GM23338 (cell line): ENCODE data around the gene TTC22. TPM values are rescaled to one million over a fixed set of nuclear protein-coding genes. Genes with fewer than 3 reads are reported as not detected.

ENCODE experiments used
- ATAC-seq: fragments of 200-7000 bp; cut with Tn5 transposase; 3 replicates; pipeline ENCODE4 v1.9.1; 2020
- DNase-seq: peaks from one replicate; pipeline ENCODE4 v3.0.0-alpha.2; 2015; ENCODE audit warnings: low spot score
- H2AFZ ChIP-seq: fragments of 200-600 bp; sonication (generic); 2 replicates; pipeline ENCODE4 v1.8.0; 2016; ENCODE audit warnings: antibody characterized with exemption, mild to moderate bottlenecking, moderate library complexity
- H3F3A ChIP-seq: fragments of 200-600 bp; sonication (generic); replicated peaks from 2 replicates; pipeline ENCODE4 v1.8.0; 2017; ENCODE audit warnings: antibody characterized with exemption, mixed run types, low read depth
- H3K27ac ChIP-seq: fragments of 200-600 bp; sonication (generic); 2 replicates; pipeline ENCODE4 v1.6.1; 2016; ENCODE audit warnings: low read depth
- H3K27me3 ChIP-seq: fragments of 200-600 bp; sonication (generic); 2 replicates; pipeline ENCODE4 v1.8.0; 2016; ENCODE audit warnings: mild to moderate bottlenecking, mixed run types, moderate library complexity; ENCODE audit not compliant: insufficient read depth
- H3K36me3 ChIP-seq: fragments of 200-600 bp; sonication (generic); 2 replicates; pipeline ENCODE4 v1.8.0; 2016; ENCODE audit warnings: mild to moderate bottlenecking; ENCODE audit not compliant: insufficient read depth
- H3K4me1 ChIP-seq: fragments of 200-600 bp; sonication (generic); 2 replicates; pipeline ENCODE4 v1.8.0; 2016; ENCODE audit warnings: mild to moderate bottlenecking, moderate library complexity; ENCODE audit not compliant: insufficient read depth
- H3K4me2 ChIP-seq: fragments of 200-600 bp; sonication (generic); 2 replicates; pipeline ENCODE4 v1.7.1; 2017; ENCODE audit warnings: mixed run types
- H3K4me3 ChIP-seq: fragments of 200-600 bp; sonication (generic); 2 replicates; pipeline ENCODE4 v1.6.1; 2016; ENCODE audit warnings: mixed run types
- H3K79me2 ChIP-seq: fragments of 200-600 bp; sonication (generic); replicated peaks from 2 replicates; pipeline ENCODE4 v1.8.0; 2017; ENCODE audit warnings: mild to moderate bottlenecking; ENCODE audit not compliant: insufficient read depth
- H3K9me2 ChIP-seq: fragments of 200-600 bp; sonication (generic); 2 replicates; pipeline ENCODE4 v1.8.0; 2017; ENCODE audit not compliant: insufficient read depth
- H4K20me1 ChIP-seq: fragments of 200-600 bp; sonication (generic); replicated peaks from 2 replicates; pipeline ENCODE4 v1.8.0; 2017; ENCODE audit warnings: mild to moderate bottlenecking; ENCODE audit not compliant: insufficient read depth
- H3K27ac Mint-ChIP-seq: 2 replicates; pipeline ENCODE4 v1.8.0; 2020; ENCODE audit warnings: inconsistent platforms, mild to moderate bottlenecking, moderate library complexity, mixed read lengths
- H3K27me3 Mint-ChIP-seq: 3 replicates; pipeline ENCODE4 v1.8.0; 2022; ENCODE audit warnings: low read depth, mild to moderate bottlenecking, moderate library complexity, mixed read lengths, inconsistent platforms; ENCODE audit not compliant: insufficient read depth, poor library complexity
- H3K36me3 Mint-ChIP-seq: 3 replicates; pipeline ENCODE4 v1.8.0; 2021; ENCODE audit warnings: low read depth, mild to moderate bottlenecking, inconsistent platforms, moderate library complexity, mixed read lengths
- H3K4me1 Mint-ChIP-seq: 3 replicates; pipeline ENCODE4 v1.8.0; 2020; ENCODE audit warnings: mild to moderate bottlenecking, inconsistent platforms, mixed read lengths
- H3K4me3 Mint-ChIP-seq: 3 replicates; pipeline ENCODE4 v1.8.0; 2021; ENCODE audit warnings: moderate library complexity, mild to moderate bottlenecking, inconsistent platforms, mixed read lengths
- H3K9me3 Mint-ChIP-seq: 3 replicates; pipeline ENCODE4 v1.8.0; 2020; ENCODE audit warnings: moderate library complexity, mild to moderate bottlenecking, inconsistent platforms, mixed read lengths
- EZH2phosphoT487 ChIP-seq: fragments of 200-600 bp; sonication (generic); IDR thresholded peaks from one replicate; pipeline ENCODE4 v1.8.1; 2018; ENCODE audit warnings: antibody characterized with exemption; ENCODE audit not compliant: unreplicated experiment
- POLR2AphosphoS5 ChIP-seq: IDR thresholded peaks from 2 replicates; pipeline ENCODE4 v1.6.1; 2016; ENCODE audit warnings: antibody characterized with exemption, low read depth
- ZNF114 ChIP-seq: fragments of 250-450 bp; sonication (Bioruptor Pico); IDR thresholded peaks from 2 replicates; pipeline ENCODE4 v1.5.0; 2020; ENCODE audit warnings: mild to moderate bottlenecking, moderate library complexity
- polyA plus RNA-seq: library from polyadenylated mRNA; unstranded; fragments of >200 nt; fragmentation: Nextera tagmentation; extraction: Ambion mirVana; gene quantifications from 2 replicates; pipeline ENCODE4 v1.2.1, GENCODE V29; 2016
- total RNA-seq: library from RNA; depleted of rRNA; stranded (reverse); fragments of >200 nt; shearing (Covaris generic); gene quantifications from 2 replicates; pipeline ENCODE4 v1.2.3, GENCODE V29; 2014
- TF ChIP-seq, protein P1 (sequence below): fragments of 250-450 bp; sonication (Bioruptor Pico); IDR thresholded peaks from 2 replicates; pipeline ENCODE4 v1.5.0; 2020; ENCODE audit warnings: mild to moderate bottlenecking, moderate library complexity
- TF ChIP-seq, protein P2 (sequence below), 2 experiments: fragments of 200-600 bp in 1 of 2; sonication (generic) in 1 of 2; conservative IDR thresholded peaks; 2 replicates each; pipeline versions ENCODE4 v1.5.1 to v1.6.1; 2016 to 2017; ENCODE audit warnings: antibody characterized with exemption in 2 of 2, low read depth in 2 of 2, mild to moderate bottlenecking in 2 of 2, moderate library complexity in 1 of 2

The TTC22 gene
- total and polyA plus RNA-seq, 2 experiments from 2014 or later, result 1.2 to 2.5 TPM

DNA sequence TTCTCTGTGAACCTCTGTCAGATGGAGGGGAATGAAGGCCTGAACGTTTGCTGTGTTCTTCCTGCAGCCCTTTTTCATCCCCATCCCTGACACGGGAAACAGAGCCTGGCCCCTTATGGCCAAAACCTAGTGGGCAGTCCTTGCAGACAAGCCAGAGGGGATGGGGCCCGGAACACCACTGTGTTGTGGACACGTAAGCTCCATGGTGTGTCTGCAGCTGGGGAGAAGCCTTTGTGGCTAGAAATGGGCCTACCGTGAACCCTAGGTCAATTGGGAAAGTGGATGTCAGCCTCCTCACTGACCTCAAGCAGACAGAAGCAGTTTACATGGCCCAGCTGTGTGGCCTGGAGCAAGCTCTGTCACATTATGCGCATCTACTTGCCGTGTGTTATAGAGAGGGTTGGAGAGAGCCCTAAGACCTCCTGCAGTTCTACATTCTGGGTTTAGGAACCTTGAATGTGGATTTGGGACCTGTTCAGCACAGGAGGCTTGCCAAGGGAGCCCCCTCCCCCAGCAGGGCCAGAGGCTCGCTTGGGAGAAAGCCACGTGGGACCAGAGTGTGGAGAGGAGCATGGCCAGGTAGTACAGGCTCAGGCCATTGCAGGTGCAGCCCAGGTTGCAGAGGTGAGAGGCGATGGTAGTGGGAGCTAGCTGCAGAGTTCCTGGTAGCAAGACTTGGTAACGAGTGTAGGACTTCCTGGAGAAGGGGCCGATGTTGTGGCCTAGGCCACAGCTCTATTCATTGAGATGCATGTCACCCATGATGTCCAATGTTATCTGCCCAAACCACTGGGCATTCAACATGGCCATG is 57.5 kb downstream of the TTC22 start:
- Mint-ChIP-seq H3K9me3 (peaks cover 2% of the 10 kb centered on the region; the same call in 1 of the 3 replicates), H3K4me1 (peaks cover 2% of the 10 kb centered on the region; the same call in 2 of the 3 replicates), H3K27ac (no peak overlapping the region), H3K36me3 (peaks cover 30% of the 10 kb centered on the region), H3K4me3 (no peak overlapping the region), H3K27me3 (peaks cover 7% of the 10 kb centered on the region)
- DNase-seq (no peak), ATAC-seq (peak; percentile 52; the same call in 1 of the 3 replicates)
- TF ChIP-seq, protein P1, sequence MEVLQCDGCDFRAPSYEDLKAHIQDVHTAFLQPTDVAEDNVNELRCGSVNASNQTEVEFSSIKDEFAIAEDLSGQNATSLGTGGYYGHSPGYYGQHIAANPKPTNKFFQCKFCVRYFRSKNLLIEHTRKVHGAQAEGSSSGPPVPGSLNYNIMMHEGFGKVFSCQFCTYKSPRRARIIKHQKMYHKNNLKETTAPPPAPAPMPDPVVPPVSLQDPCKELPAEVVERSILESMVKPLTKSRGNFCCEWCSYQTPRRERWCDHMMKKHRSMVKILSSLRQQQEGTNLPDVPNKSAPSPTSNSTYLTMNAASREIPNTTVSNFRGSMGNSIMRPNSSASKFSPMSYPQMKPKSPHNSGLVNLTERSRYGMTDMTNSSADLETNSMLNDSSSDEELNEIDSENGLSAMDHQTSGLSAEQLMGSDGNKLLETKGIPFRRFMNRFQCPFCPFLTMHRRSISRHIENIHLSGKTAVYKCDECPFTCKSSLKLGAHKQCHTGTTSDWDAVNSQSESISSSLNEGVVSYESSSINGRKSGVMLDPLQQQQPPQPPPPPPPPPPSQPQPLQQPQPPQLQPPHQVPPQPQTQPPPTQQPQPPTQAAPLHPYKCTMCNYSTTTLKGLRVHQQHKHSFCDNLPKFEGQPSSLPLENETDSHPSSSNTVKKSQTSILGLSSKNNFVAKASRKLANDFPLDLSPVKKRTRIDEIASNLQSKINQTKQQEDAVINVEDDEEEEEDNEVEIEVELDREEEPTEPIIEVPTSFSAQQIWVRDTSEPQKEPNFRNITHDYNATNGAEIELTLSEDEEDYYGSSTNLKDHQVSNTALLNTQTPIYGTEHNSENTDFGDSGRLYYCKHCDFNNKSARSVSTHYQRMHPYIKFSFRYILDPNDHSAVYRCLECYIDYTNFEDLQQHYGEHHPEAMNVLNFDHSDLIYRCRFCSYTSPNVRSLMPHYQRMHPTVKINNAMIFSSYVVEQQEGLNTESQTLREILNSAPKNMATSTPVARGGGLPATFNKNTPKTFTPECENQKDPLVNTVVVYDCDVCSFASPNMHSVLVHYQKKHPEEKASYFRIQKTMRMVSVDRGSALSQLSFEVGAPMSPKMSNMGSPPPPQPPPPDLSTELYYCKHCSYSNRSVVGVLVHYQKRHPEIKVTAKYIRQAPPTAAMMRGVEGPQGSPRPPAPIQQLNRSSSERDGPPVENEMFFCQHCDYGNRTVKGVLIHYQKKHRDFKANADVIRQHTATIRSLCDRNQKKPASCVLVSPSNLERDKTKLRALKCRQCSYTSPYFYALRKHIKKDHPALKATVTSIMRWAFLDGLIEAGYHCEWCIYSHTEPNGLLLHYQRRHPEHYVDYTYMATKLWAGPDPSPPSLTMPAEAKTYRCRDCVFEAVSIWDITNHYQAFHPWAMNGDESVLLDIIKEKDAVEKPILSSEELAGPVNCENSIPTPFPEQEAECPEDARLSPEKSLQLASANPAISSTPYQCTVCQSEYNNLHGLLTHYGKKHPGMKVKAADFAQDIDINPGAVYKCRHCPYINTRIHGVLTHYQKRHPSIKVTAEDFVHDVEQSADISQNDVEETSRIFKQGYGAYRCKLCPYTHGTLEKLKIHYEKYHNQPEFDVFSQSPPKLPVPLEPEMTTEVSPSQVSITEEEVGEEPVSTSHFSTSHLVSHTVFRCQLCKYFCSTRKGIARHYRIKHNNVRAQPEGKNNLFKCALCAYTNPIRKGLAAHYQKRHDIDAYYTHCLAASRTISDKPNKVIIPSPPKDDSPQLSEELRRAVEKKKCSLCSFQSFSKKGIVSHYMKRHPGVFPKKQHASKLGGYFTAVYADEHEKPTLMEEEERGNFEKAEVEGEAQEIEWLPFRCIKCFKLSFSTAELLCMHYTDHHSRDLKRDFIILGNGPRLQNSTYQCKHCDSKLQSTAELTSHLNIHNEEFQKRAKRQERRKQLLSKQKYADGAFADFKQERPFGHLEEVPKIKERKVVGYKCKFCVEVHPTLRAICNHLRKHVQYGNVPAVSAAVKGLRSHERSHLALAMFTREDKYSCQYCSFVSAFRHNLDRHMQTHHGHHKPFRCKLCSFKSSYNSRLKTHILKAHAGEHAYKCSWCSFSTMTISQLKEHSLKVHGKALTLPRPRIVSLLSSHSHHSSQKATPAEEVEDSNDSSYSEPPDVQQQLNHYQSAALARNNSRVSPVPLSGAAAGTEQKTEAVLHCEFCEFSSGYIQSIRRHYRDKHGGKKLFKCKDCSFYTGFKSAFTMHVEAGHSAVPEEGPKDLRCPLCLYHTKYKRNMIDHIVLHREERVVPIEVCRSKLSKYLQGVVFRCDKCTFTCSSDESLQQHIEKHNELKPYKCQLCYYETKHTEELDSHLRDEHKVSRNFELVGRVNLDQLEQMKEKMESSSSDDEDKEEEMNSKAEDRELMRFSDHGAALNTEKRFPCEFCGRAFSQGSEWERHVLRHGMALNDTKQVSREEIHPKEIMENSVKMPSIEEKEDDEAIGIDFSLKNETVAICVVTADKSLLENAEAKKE (CRISPR knock-in tag), result no peak
- no peak for TF ChIP-seq POLR2AphosphoS5
- TF ChIP-seq, protein P2, sequence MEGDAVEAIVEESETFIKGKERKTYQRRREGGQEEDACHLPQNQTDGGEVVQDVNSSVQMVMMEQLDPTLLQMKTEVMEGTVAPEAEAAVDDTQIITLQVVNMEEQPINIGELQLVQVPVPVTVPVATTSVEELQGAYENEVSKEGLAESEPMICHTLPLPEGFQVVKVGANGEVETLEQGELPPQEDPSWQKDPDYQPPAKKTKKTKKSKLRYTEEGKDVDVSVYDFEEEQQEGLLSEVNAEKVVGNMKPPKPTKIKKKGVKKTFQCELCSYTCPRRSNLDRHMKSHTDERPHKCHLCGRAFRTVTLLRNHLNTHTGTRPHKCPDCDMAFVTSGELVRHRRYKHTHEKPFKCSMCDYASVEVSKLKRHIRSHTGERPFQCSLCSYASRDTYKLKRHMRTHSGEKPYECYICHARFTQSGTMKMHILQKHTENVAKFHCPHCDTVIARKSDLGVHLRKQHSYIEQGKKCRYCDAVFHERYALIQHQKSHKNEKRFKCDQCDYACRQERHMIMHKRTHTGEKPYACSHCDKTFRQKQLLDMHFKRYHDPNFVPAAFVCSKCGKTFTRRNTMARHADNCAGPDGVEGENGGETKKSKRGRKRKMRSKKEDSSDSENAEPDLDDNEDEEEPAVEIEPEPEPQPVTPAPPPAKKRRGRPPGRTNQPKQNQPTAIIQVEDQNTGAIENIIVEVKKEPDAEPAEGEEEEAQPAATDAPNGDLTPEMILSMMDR (conservative IDR thresholded peaks at IDR 0.05; ENCODE audit: low read depth in 2 of 2), result no peak
- TF ChIP-seq ZNF114 (CRISPR knock-in tag), result no peak
- TF ChIP-seq EZH2phosphoT487, result no peak
- Histone ChIP-seq H3K4me2 (no peak overlapping the region), H3K9me2 (no peaks in the 10 kb centered on the region), H3K36me3 (peaks cover 5% of the 10 kb centered on the region), H3K27me3 (no peaks in the 10 kb centered on the region), H3K4me3 (no peak overlapping the region), H3K27ac (no peak overlapping the region), H2AFZ (no peak overlapping the region), H3K4me1 (no peaks in the 10 kb centered on the region), H3K79me2 (no peaks in the 10 kb centered on the region), H3F3A (no peaks in the 10 kb centered on the region), H4K20me1 (no peaks in the 10 kb centered on the region; the same call in 1 of the 2 replicates)
